Measurements from ENCODE around the gene OR6B2. TPM values are rescaled to one million over a fixed set of nuclear protein-coding genes. Genes with fewer than 3 reads are reported as not detected.
A peak's percentile ranks its signal among the peaks of the same experiment; 100 is the strongest.

Gene OR6B2
- not detected in 2 replicates for total RNA-seq

DNA sequence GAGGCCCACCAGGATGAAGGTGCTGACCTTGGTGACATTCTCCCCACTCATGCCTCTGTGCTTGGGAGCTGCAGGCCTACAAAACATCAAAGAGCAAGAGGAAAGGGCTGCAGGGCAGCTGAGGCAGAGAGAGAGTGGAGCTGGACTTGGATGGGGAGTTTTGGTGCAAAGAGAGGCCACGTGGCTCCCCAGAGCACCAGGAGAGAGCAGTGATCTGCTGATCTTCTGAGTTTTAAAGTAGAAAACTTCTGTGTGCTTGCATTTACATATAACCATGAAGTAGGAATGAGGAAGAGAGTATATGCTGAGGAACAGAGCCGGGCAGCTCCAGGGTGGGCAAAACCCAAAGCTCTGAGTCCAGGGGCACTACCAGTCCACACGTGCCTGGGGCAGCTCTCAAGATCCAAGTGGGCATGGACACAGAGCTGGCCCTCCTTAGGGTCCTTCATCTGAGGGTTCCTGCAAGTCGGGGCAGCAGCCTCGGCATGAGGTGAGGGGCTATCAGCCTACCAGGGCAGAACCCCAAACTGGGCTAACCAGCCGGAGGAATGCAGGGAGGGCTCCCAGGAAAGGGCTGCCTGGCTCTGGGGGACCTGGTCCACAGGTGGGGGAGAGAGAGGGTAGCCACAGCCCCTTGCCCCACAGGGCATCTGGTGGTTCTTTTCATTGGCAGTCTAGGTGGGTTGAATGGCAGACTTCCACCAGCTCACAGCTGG lies at the start of gene OR6B2:
TSS of gene OR6B2 (minus strand) at position 51 of the 716 bp plus-strand sequence. CDS start at position 51, 0 bp downstream.
- H3K27me3 Mint-ChIP-seq = peaks cover 20% of the 10 kb centered on the region
- H3K9me3 Mint-ChIP-seq = no peaks in the 10 kb centered on the region
- intact Hi-C loops (cut with micrococcal nuclease) = no loop called here
- no peak for DNase-seq
- no peak within 1 kb of the TSS for H3K27ac Mint-ChIP-seq
- no peaks in the 10 kb centered on the region for H3K36me3 Mint-ChIP-seq (ENCODE audit: low read depth)
- no peaks in the 10 kb centered on the region for H3K4me1 Mint-ChIP-seq
- no peak within 1 kb of the TSS for H3K4me3 Mint-ChIP-seq

DNA sequence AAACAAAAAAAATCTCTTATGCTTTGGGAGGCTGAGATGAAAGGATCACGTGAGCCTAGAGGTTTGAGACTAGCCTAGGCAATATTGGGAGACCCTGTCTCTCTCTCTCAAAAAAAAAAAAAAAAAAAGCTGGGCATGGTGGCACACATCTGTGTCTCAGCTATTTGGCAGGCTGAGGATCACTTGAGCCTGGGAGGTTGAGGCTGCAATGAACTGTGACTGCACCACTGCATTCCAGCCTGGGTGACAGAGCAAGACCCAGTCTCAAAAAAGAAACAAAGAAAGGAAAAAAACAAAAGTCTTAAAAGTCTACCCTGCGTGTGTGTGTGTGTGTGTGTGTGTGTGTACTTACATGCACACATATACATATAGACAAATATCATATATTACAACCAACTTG lies 48.4 kb upstream of the OR6B2 start:
- H3K27ac Mint-ChIP-seq = no peak overlapping the region
- intact Hi-C loops (cut with micrococcal nuclease) = no loop called here
- H3K4me3 Mint-ChIP-seq = no peak overlapping the region
- H3K36me3 Mint-ChIP-seq (ENCODE audit: low read depth) = no peaks in the 10 kb centered on the region
- DNase-seq = no peak
- peaks cover 8% of the 10 kb centered on the region for H3K9me3 Mint-ChIP-seq
- peaks cover 6% of the 10 kb centered on the region for H3K27me3 Mint-ChIP-seq
- no peaks in the 10 kb centered on the region for H3K4me1 Mint-ChIP-seq

DNA sequence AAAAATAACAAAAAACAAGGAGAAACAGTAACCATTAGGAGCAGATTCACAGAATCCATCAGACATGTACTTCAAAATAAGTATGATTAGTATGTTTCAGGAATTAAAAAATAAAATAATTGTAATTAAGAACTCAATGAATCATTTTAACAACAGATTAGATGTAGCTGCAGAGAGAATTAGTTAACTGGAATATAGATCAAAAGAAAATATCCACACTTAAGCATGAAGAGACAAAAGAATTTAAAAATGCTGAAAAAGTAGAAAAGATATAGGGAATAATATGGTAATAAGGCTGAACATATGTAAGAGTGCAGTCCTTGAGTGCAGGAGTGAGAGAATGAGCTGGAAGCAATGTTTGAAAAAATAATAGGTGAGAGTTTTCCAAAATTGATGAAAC lies 47.2 kb upstream of the OR6B2 start:
- Mint-ChIP-seq H3K4me1 (no peaks in the 10 kb centered on the region), H3K4me3 (no peak overlapping the region), H3K27me3 (peaks cover 2% of the 10 kb centered on the region), H3K27ac (no peak overlapping the region), H3K36me3 (ENCODE audit: low read depth) (no peaks in the 10 kb centered on the region), H3K9me3 (peaks cover 8% of the 10 kb centered on the region)
- intact Hi-C loops (cut with micrococcal nuclease) = no loop called here
- DNase-seq = no peak

DNA sequence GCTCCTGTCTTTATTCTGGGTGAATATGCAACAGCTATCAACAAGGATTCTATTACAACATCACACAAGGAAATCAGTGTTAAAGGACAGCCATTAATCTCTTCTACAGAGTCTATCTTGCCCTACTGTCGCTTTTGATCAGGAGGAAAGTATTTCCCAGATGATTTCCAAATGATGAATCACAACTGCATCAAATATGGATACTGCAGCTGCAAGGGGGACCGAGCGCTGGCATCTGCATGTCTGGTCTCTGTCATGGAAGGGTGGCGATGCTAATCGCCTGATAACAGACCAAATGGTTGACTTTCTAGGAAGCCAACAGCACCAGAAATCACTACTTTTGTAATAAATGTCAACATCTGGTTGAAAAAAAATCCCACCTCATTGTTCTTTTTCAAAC lies 44.3 kb upstream of the OR6B2 start:
- Mint-ChIP-seq H3K9me3 (peaks cover 8% of the 10 kb centered on the region), H3K4me1 (no peaks in the 10 kb centered on the region), H3K27ac (no peak overlapping the region), H3K36me3 (ENCODE audit: low read depth) (no peaks in the 10 kb centered on the region), H3K27me3 (peaks cover 5% of the 10 kb centered on the region), H3K4me3 (no peak overlapping the region)
- DNase-seq = no peak
- intact Hi-C loops (cut with micrococcal nuclease) = no loop called here

DNA sequence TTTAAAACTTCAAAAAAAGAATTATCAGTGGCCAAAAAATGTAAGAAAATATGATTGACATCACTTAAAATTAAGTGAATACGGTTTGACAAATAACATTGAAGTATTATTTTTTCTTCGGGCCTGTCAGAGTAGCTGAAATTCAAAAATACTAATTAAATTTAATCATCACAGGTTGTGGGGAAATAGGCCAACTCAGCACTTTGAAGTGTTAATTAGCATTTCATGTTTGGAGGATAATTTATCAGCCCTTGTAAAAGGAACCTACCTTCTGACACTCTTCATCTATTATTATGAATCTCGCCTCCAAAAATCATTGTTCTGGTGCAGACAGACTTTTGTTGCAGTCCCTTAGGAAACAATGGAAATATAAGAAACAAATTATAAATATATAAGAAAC lies 40.7 kb upstream of the OR6B2 start:
- DNase-seq = no peak
- Mint-ChIP-seq H3K4me3 (no peak overlapping the region), H3K36me3 (ENCODE audit: low read depth) (no peaks in the 10 kb centered on the region), H3K4me1 (no peaks in the 10 kb centered on the region), H3K9me3 (no peaks in the 10 kb centered on the region), H3K27me3 (peaks cover 15% of the 10 kb centered on the region), H3K27ac (no peak overlapping the region)
- intact Hi-C loops (cut with micrococcal nuclease) = no loop called here

DNA sequence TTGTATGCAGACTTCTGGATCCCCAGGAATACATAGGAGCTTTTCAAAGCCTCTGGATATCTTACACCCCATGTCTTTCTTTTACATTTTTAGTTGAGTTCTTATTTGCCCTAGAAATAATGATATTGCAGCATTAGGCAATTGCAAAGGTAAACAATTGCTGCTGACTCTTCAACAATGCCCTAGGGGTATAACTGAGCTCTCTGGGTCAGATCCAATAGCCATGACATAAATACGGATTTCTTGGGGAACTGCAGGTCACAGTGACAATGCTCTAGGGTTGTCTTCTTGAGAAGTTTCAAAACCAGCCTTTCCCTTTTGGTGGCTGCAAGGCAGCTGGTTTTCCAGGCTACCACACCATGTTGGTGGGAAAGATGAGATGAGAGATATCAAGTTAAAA lies 39.6 kb upstream of the OR6B2 start:
- H3K9me3 Mint-ChIP-seq = no peaks in the 10 kb centered on the region

DNA sequence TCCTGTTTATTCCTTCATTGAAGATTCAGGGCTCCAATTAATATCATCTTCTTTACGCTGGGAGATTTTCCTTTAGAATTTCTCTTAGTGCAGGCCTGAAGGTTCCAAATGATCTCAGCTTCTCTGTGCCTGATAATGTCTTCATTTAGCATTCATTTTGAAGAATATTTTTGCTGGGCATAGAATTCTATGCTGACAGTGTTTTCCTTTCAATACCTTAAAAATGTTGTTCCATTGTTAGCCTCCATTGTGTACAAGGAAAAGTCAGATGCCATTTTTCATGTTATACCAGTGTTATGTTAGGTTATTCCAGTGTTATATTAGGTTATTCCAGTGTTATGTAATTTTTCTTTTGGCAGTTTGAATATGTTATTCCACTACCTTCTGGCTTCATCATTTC lies 38.0 kb upstream of the OR6B2 start:
- no peak for DNase-seq
- Mint-ChIP-seq H3K36me3 (ENCODE audit: low read depth) (no peaks in the 10 kb centered on the region), H3K4me3 (no peak overlapping the region), H3K27ac (no peak overlapping the region), H3K27me3 (peaks cover 28% of the 10 kb centered on the region), H3K9me3 (no peaks in the 10 kb centered on the region), H3K4me1 (no peaks in the 10 kb centered on the region)
- intact Hi-C loops (cut with micrococcal nuclease) = no loop called here

More for the DNA sequence above, 39.6 kb upstream of the OR6B2 start:
- Mint-ChIP-seq H3K4me1 (no peaks in the 10 kb centered on the region), H3K27ac (no peak overlapping the region), H3K4me3 (no peak overlapping the region), H3K36me3 (ENCODE audit: low read depth) (no peaks in the 10 kb centered on the region), H3K27me3 (peaks cover 21% of the 10 kb centered on the region)
- DNase-seq = no peak
- intact Hi-C loops (cut with micrococcal nuclease) = no loop called here

DNA sequence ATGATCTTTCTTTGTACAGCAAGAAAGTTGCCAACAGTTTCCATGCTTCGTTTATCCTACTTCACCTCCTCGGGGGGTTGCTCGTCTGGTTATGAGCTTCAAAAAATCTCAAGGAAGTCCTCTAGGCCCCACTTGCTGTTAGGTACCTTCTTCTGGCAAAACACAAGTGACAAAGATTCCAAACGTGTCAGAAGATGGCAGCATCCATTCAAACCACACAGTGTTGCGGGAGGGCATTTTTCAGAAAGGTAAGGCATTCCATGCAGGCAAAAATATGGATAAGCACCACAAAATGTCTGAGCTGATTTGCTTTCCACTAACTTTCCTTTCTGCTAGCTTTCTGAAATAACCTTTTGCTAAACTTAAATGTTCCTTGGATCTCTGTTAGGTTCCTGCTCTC lies 36.3 kb upstream of the OR6B2 start:
- no peaks in the 10 kb centered on the region for H3K4me1 Mint-ChIP-seq
- H3K9me3 Mint-ChIP-seq = no peaks in the 10 kb centered on the region
- no peak overlapping the region for H3K4me3 Mint-ChIP-seq
- intact Hi-C loops (cut with micrococcal nuclease) = no loop called here
- no peaks in the 10 kb centered on the region for H3K36me3 Mint-ChIP-seq (ENCODE audit: low read depth)
- H3K27me3 Mint-ChIP-seq = peaks cover 39% of the 10 kb centered on the region
- no peak overlapping the region for H3K27ac Mint-ChIP-seq
- DNase-seq = no peak

DNA sequence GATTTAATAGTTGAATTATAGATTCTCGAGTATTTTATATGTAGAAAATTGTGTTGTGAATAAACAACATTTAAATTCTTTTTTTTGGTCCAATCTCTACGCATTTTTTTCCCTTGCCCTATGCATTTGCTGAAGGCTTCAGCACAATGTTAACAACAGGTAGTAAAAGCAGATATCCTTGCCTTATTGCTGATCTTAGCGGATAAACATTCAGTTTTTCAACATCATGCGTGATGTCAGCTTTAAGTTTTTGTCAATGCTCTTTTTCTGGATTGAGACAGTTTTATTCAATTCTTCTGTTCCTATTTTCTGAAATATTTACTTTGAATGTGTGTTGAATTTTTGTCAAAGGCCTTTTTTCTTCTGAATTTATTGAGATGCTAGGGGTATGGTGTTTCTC lies 34.7 kb upstream of the OR6B2 start:
- Mint-ChIP-seq H3K27ac (no peak overlapping the region), H3K4me1 (no peaks in the 10 kb centered on the region), H3K27me3 (peaks cover 39% of the 10 kb centered on the region), H3K36me3 (ENCODE audit: low read depth) (no peaks in the 10 kb centered on the region), H3K4me3 (no peak overlapping the region), H3K9me3 (no peaks in the 10 kb centered on the region)
- no peak for DNase-seq
- intact Hi-C loops (cut with micrococcal nuclease) = no loop called here

DNA sequence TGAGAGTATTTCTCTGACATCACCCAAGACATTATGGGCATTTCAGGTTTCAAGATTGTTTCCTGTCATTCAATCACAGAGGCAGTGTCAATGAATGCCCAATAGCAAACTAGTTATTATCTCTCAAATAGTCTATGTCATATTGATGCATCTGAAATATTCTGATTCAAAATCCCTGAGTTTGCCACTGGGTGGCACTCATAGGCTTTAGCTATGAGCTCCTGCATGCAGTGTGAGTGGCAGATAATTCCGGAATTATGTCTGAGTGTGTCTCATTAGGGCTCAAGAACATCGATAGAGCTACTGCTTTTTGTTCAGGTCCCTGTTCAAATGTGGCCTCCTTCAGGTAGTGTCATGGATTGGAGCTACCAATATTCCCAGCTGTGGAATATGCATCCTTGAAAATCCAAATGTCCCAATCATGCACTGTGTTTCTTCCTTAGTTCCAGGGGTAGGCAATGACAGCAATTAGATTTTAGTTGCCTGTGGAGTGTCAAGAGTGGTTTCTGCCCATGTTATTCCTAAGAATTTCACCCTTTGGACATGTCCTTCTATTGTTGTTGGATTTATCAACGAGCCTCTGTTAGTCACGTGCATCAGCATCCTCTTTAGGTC lies 30.9 kb upstream of the OR6B2 start:
- Mint-ChIP-seq H3K9me3 (no peaks in the 10 kb centered on the region), H3K27ac (no peak overlapping the region), H3K4me3 (no peak overlapping the region), H3K36me3 (ENCODE audit: low read depth) (no peaks in the 10 kb centered on the region), H3K27me3 (peaks cover 24% of the 10 kb centered on the region), H3K4me1 (no peaks in the 10 kb centered on the region)
- intact Hi-C loops (cut with micrococcal nuclease) = loop anchor here (1.0 kb wide), 1 partner anchor 83 kb away; no protein-coding TSS in a partner anchor
- peak; percentile 84 for DNase-seq

DNA sequence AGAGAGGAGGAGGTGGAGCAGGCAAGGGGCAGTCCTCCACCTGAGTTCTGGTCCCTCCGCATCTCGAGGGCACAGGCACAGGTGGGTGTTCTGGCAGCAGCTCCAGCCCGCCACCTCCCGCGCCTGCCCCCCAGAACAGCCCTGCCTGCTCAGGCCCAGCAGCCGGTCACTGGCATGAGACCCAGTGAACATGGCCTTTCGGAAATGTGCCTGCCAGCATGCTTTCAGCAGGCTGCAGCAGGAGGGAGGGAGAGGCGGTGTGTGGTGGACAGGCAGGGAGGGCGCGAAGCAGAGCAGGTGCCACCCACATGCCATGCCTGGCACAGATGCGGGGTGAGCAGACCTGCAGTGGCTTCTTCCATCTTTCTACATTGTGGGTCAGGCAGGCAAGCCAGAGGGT lies 26.4 kb upstream of the OR6B2 start:
- Mint-ChIP-seq H3K27me3 (peaks cover 8% of the 10 kb centered on the region), H3K4me3 (no peak overlapping the region), H3K4me1 (no peaks in the 10 kb centered on the region), H3K9me3 (no peaks in the 10 kb centered on the region), H3K27ac (no peak overlapping the region), H3K36me3 (ENCODE audit: low read depth) (no peaks in the 10 kb centered on the region)
- intact Hi-C loops (cut with micrococcal nuclease) = no loop called here
- DNase-seq = peak; percentile 45

DNA sequence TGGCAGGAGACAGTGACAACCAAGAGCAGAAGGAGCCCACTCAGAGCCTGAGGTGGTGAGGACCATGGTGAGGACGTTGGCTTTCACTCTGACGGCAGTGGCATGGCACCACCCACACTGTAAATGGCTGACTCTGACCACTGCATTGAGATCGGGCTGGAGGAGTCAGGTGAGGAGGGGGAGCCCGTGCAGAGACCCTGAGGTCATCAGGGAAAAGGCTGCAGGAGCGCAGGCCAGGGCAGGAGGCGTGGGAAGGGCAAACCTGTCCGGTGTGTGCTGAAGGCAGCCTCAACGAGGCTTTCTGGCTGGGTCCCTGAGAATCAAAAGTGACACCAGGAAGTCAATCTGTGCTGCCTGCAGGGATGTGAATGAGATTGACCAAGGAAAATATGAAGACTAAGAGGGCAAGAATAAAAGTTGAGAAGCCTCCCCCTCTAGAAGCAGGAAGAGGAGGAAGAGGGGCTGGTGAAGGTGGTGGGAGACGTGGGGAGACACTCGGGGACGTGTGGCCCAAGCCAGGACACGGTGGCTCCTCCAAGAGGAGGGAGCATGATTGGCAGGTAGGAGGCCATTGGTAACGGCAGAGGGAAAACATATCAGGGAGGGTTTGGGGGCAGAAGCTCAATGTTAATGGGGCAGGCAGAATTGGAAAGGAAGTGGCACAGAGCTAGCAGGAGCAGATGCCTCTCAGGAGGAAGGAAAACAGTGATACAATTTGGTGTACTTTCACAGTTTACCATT lies 25.1 kb upstream of the OR6B2 start:
- Mint-ChIP-seq H3K4me1 (no peaks in the 10 kb centered on the region), H3K36me3 (ENCODE audit: low read depth) (no peaks in the 10 kb centered on the region), H3K4me3 (no peak overlapping the region), H3K27ac (no peak overlapping the region), H3K9me3 (no peaks in the 10 kb centered on the region), H3K27me3 (peaks cover 11% of the 10 kb centered on the region)
- DNase-seq = no peak
- intact Hi-C loops (cut with micrococcal nuclease) = no loop called here

DNA sequence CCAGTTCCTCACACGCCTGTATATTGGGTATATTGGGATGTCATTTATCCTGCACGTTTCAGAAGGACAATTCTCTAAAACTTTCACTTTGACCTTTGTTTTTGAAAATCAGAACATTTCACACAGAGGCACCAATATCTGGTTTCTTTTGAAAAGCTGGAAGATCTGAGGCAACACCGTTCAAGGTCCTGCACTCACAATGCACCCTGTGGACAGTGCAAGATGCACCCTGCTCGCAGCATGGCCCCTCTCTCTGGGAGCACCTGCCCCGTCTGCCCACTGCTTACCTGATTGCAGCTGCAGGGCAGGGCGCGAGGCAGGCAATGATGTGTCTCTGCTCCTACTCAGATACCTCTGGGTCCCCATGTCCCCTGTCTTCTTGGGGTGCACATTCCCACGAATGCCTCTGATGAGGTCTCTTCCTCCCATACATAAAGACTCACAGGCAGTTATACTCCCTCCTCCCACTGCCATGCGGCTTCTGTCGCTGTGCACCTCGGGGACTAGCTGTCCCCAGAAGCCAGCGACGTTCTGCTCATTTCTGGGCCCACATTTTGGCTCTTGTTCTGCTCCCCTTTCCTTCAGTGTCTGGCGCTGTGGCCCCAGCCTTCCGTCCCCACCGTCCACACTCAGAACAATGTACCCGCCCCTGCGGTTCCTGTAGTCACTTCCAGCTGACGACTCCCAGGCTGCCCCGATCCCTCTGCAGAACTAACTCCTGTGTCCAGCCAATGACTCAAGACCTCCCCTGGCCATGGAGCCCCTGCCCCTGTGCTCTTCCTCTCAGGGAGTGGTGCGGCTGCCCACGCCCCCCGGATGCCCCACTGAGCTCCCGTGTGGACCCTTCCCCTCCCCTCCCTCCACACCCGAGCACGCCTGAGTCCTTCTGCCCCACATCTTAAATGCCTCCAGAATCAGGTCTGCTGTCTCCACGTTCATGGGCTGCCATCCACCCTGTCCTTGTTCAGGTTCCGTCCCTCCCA lies 23.2 kb upstream of the OR6B2 start, which contains the start of gene OR6B3:
TSS of gene OR6B3 (minus strand) at position 349 of the 983 bp plus-strand sequence.
- peaks cover 15% of the 10 kb centered on the region for H3K27me3 Mint-ChIP-seq
- intact Hi-C loops (cut with micrococcal nuclease) = no loop called here
- H3K27ac Mint-ChIP-seq = no peak within 1 kb of the TSS

More for the DNA sequence above, 23.2 kb upstream of the OR6B2 start, which contains the start of gene OR6B3:
- Mint-ChIP-seq H3K4me3 (no peak within 1 kb of the TSS), H3K4me1 (no peaks in the 10 kb centered on the region), H3K36me3 (ENCODE audit: low read depth) (no peaks in the 10 kb centered on the region), H3K9me3 (no peaks in the 10 kb centered on the region)
- peak; percentile 44 for DNase-seq
